OCI-LY3 (cell line): ENCODE measurements around the gene FAM171A2.
A peak's percentile ranks its signal among the peaks of the same experiment; 100 is the strongest.
"Not testable (repeated sequence)": the region's sequence is repeated elsewhere in the genome, so short reads cannot be mapped to it uniquely, and the experiment has no call there.

Source experiments
- H2AFZ ChIP-seq: fragments of 200-600, 300-600 bp; shearing (Covaris generic); 2 replicates; pipeline ENCODE4 v1.6.0; 2014; ENCODE audit warnings: antibody characterized with exemption, low read depth, low read length
- H3K27ac ChIP-seq: fragments of 200-600, 300-600 bp; sonication (generic); 2 replicates; pipeline ENCODE4 v1.5.1; 2014; ENCODE audit warnings: mild to moderate bottlenecking, low read length, moderate library complexity, mixed read lengths
- H3K27me3 ChIP-seq: fragments of 200-600, 300-600 bp; sonication (generic); 2 replicates; pipeline ENCODE4 v1.6.1; 2014; ENCODE audit warnings: low read depth, low read length, mixed read lengths
- H3K36me3 ChIP-seq: fragments of 200-600, 300-600 bp; sonication (generic); replicated peaks from 2 replicates; pipeline ENCODE3; 2014; ENCODE audit warnings: low read depth, low read length, mixed read lengths
- H3K4me1 ChIP-seq: fragments of 300-600, 200-600 bp; sonication (generic); 2 replicates; pipeline ENCODE4 v1.6.1; 2014; ENCODE audit warnings: low read length, mixed read lengths
- H3K4me2 ChIP-seq: fragments of 200-600, 300-600 bp; sonication (generic); 2 replicates; pipeline ENCODE4 v1.6.1; 2014; ENCODE audit warnings: low read length, mixed read lengths
- H3K4me3 ChIP-seq: fragments of 300-600, 200-600 bp; sonication (generic); 2 replicates; pipeline ENCODE4 v1.5.1; 2014; ENCODE audit warnings: antibody characterized with exemption, mild to moderate bottlenecking, low read length, moderate library complexity
- H3K79me2 ChIP-seq: fragments of 300-600, 200-600 bp; shearing (Covaris generic); 2 replicates; pipeline ENCODE4 v1.6.1; 2014; ENCODE audit warnings: mild to moderate bottlenecking, low read length, mixed read lengths
- H3K9ac ChIP-seq: fragments of 300-600, 200-600 bp; shearing (Covaris generic); 2 replicates; pipeline ENCODE4 v1.6.0; 2014; ENCODE audit warnings: mild to moderate bottlenecking, low read length, moderate library complexity
- H3K9me3 ChIP-seq: fragments of 200-600, 300-600 bp; shearing (Covaris generic); 2 replicates; pipeline ENCODE4 v1.6.1; 2014; ENCODE audit warnings: low read length, mixed read lengths; ENCODE audit not compliant: insufficient read depth
- H4K20me1 ChIP-seq: fragments of 200-600, 300-600 bp; sonication (generic); 2 replicates; pipeline ENCODE4 v1.6.1; 2016; ENCODE audit warnings: low read length, mixed read lengths; ENCODE audit not compliant: insufficient read depth
- EZH2phosphoT487 ChIP-seq: fragments of 200-600 bp; shearing (Covaris generic); IDR thresholded peaks from 2 replicates; pipeline ENCODE4 v1.6.1; 2018; ENCODE audit warnings: antibody characterized with exemption, mixed run types, low read depth
- TF ChIP-seq, protein P1 (sequence below): fragments of 200-600, 300-600 bp; sonication (generic); IDR thresholded peaks from 2 replicates; pipeline ENCODE4 v1.5.1; 2014; ENCODE audit warnings: antibody characterized with exemption, low read length, low read depth

Gene FAM171A2

GRCh38 chr17:44348988-44349364 lies 14.7 kb downstream of the FAM171A2 start:
- H3K36me3 ChIP-seq: peaks cover 47% of the 10 kb centered on the region
- no peaks in the 10 kb centered on the region for H3K9me3 ChIP-seq
- H3K27me3 ChIP-seq: no peaks in the 10 kb centered on the region
- H3K4me2 ChIP-seq: peak overlapping the region; percentile 77
- peak overlapping the region; percentile 68 for H3K9ac ChIP-seq
- peak overlapping the region; percentile 96 for H3K27ac ChIP-seq
- H3K4me1 ChIP-seq: peaks cover 50% of the 10 kb centered on the region
- no peak overlapping the region for H2AFZ ChIP-seq
- no peak for TF ChIP-seq EZH2phosphoT487
- TF ChIP-seq, protein P1, sequence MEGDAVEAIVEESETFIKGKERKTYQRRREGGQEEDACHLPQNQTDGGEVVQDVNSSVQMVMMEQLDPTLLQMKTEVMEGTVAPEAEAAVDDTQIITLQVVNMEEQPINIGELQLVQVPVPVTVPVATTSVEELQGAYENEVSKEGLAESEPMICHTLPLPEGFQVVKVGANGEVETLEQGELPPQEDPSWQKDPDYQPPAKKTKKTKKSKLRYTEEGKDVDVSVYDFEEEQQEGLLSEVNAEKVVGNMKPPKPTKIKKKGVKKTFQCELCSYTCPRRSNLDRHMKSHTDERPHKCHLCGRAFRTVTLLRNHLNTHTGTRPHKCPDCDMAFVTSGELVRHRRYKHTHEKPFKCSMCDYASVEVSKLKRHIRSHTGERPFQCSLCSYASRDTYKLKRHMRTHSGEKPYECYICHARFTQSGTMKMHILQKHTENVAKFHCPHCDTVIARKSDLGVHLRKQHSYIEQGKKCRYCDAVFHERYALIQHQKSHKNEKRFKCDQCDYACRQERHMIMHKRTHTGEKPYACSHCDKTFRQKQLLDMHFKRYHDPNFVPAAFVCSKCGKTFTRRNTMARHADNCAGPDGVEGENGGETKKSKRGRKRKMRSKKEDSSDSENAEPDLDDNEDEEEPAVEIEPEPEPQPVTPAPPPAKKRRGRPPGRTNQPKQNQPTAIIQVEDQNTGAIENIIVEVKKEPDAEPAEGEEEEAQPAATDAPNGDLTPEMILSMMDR: no peak
- H3K79me2 ChIP-seq: peaks cover 35% of the 10 kb centered on the region
- H4K20me1 ChIP-seq: peaks cover 8% of the 10 kb centered on the region; the same call in 1 of the 2 replicates
- H3K4me3 ChIP-seq: peak overlapping the region; percentile 52

GRCh38 chr17:44348234-44348987 lies 15.2 kb downstream of the FAM171A2 start:
- peak overlapping the region; percentile 96 for H3K27ac ChIP-seq
- peaks cover 35% of the 10 kb centered on the region for H3K79me2 ChIP-seq
- peaks cover 47% of the 10 kb centered on the region for H3K36me3 ChIP-seq
- H3K4me1 ChIP-seq: peaks cover 50% of the 10 kb centered on the region
- no peaks in the 10 kb centered on the region for H3K27me3 ChIP-seq
- peaks cover 8% of the 10 kb centered on the region; the same call in 1 of the 2 replicates for H4K20me1 ChIP-seq
- no peak overlapping the region for H2AFZ ChIP-seq
- TF ChIP-seq, protein P1: no peak
- TF ChIP-seq EZH2phosphoT487: no peak
- H3K4me3 ChIP-seq: peak overlapping the region; percentile 52
- peak overlapping the region; percentile 68 for H3K9ac ChIP-seq
- H3K9me3 ChIP-seq: no peaks in the 10 kb centered on the region
- peak overlapping the region; percentile 99 for H3K4me2 ChIP-seq

DNA sequence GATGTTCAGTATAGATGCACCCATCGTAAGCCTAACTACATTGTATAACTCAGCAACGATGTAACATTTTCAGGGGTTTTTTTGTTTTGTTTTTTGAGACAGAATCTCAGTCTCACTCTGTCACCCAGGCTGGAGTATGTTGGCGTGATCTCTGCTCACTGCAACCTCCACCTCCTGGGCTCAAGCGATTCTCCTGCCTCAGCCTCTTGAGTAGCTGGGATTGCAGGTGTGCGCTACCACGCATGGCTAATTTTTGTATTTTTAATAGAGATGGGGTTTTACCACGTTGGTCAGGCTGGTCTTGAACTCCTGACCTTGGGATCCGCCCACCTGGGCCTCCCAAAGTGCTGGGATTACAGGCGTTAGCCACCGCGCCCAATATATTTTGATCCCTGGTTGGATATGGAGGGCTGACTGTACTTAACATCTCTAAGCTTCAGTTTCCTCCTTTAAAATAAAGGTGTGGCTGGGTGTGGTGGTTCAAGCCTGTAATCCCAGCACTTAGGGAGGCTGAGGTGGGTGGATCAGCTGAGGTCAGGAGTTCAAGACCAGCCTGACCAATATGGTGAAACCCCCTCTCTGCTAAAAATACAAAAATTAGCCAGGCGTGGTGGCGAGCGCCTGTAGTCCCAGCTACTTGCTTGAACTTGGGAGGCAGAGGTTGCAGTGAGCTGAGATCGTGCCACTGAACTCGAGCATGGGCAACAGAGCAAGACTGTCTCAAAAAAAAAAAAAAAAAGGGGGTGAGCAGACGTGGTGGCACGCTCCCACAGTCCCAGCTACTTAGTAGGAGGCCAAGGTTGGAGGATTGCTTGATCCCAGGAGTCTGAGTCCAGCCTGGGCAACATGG lies 16.2 kb downstream of the FAM171A2 start:
- peak overlapping the region; percentile 98 for H3K9ac ChIP-seq

GRCh38 chr17:44346064-44346844 lies 17.4 kb downstream of the FAM171A2 start:
- no peaks in the 10 kb centered on the region for H4K20me1 ChIP-seq
- H3K9ac ChIP-seq: peak overlapping the region; percentile 98
- H3K27ac ChIP-seq: peak overlapping the region; percentile 96
- peaks cover 50% of the 10 kb centered on the region for H3K4me1 ChIP-seq
- no peaks in the 10 kb centered on the region for H3K27me3 ChIP-seq
- no peak for TF ChIP-seq EZH2phosphoT487
- TF ChIP-seq, protein P1: no peak
- H3K36me3 ChIP-seq: peaks cover 26% of the 10 kb centered on the region
- no peaks in the 10 kb centered on the region for H3K9me3 ChIP-seq
- no peak overlapping the region for H2AFZ ChIP-seq
- H3K79me2 ChIP-seq: peaks cover 35% of the 10 kb centered on the region
- H3K4me3 ChIP-seq: peak overlapping the region; percentile 94
- peak overlapping the region; percentile 99 for H3K4me2 ChIP-seq

More for the DNA sequence above, 16.2 kb downstream of the FAM171A2 start:
- Histone ChIP-seq H3K4me1 (peaks cover 50% of the 10 kb centered on the region), H3K27ac (peak overlapping the region; percentile 96), H3K79me2 (peaks cover 35% of the 10 kb centered on the region), H3K36me3 (peaks cover 38% of the 10 kb centered on the region), H3K4me2 (peak overlapping the region; percentile 99), H3K4me3 (peak overlapping the region; percentile 94)
- not testable (repeated sequence) for H2AFZ ChIP-seq, H3K27me3 ChIP-seq, H3K9me3 ChIP-seq, H4K20me1 ChIP-seq
